MCF 10A (cell line): ENCODE data around the gene MMAB. TPM values are rescaled to one million over a fixed set of nuclear protein-coding genes. Genes with fewer than 3 reads are reported as not detected.

Experiments
- Bru-seq: library from RNA; stranded (reverse); fragments of 400-500 nt; gene quantifications from one replicate; lab custom pipeline; 2021; lab: Mats Ljungman, UMichigan
- BruChase-seq, 2 experiments: library from RNA; stranded (reverse); fragments of 400-500 nt; gene quantifications; one replicate each; lab custom pipeline; 2021; lab: Mats Ljungman, UMichigan
- BruUV-seq: library from RNA; stranded (reverse); fragments of 400-500 nt; replicated peaks from 2 replicates; lab custom pipeline; 2021; lab: Mats Ljungman, UMichigan
- CTCF ChIA-PET: fragments of 300-600 bp; sonication (Branson Sonifier 250); formaldehyde crosslinking; extraction: SDS; loops from one replicate; lab custom pipeline; 2021; ENCODE audit warnings: antibody characterized with exemption, inconsistent platforms; lab: Yijun Ruan, JAX
- POLR2A ChIA-PET: fragments of 300-600, 350-650 bp; sonication (Branson Sonifier 250); formaldehyde crosslinking; extraction: SDS; loops from one replicate; lab custom pipeline; 2020; ENCODE audit warnings: antibody characterized with exemption, inconsistent platforms; lab: Yijun Ruan, JAX
- DNase-seq: peaks from one replicate; pipeline ENCODE4 v3.0.0-alpha.2; 2018; ENCODE audit not compliant: unreplicated experiment
- H3K27ac Mint-ChIP-seq: one replicate; pipeline ENCODE4 v1.8.0; 2022; ENCODE audit warnings: mild to moderate bottlenecking, low read depth, mixed read lengths; ENCODE audit not compliant: unreplicated experiment
- H3K27me3 Mint-ChIP-seq: one replicate; pipeline ENCODE4 v1.8.0; 2022; ENCODE audit warnings: mixed read lengths; ENCODE audit not compliant: insufficient read depth, unreplicated experiment
- H3K36me3 Mint-ChIP-seq: one replicate; pipeline ENCODE4 v1.8.0; 2022; ENCODE audit warnings: mild to moderate bottlenecking, moderate library complexity, mixed read lengths; ENCODE audit not compliant: insufficient read depth, unreplicated experiment
- H3K4me1 Mint-ChIP-seq: one replicate; pipeline ENCODE4 v1.8.0; 2022; ENCODE audit warnings: mixed read lengths; ENCODE audit not compliant: insufficient read depth, unreplicated experiment
- H3K4me3 Mint-ChIP-seq: one replicate; pipeline ENCODE4 v1.8.0; 2022; ENCODE audit warnings: mild to moderate bottlenecking, moderate library complexity, mixed read lengths; ENCODE audit not compliant: unreplicated experiment
- H3K9me3 Mint-ChIP-seq: one replicate; pipeline ENCODE4 v1.8.0; 2022; ENCODE audit warnings: mixed read lengths; ENCODE audit not compliant: unreplicated experiment
- intact Hi-C: fragments of 100-400 bp; cut with micrococcal nuclease; formaldehyde crosslinking; loops from 2 replicates; pipeline ENCODE4 v1.14.1; 2022
- long read RNA-seq: library from polyadenylated mRNA; stranded (forward); transcript quantifications from one replicate; pipeline ENCODE4 v2.0.0, GENCODE V29; 2022
- total RNA-seq: library from RNA; stranded (reverse); gene quantifications from 2 replicates; pipeline ENCODE4 v1.2.3, GENCODE V29; 2022
- TF ChIP-seq, protein P1 (sequence below): fragments of 200-600 bp; IDR thresholded peaks from one replicate; pipeline ENCODE4 v1.8.0; 2022; ENCODE audit warnings: antibody characterized with exemption, mild to moderate bottlenecking; ENCODE audit not compliant: unreplicated experiment

MMAB gene
- 36.0 and 59.2 TPM in 2 replicates for total RNA-seq
- Bru-seq, nascent RNA: percentile 60 among the genes with signal in this experiment
- BruChase-seq, experiment 1, labeled RNA remaining after a 6-hour chase: percentile 56 among the genes with signal in this experiment
- percentile 56 among the genes with signal in this experiment for BruChase-seq, experiment 2, labeled RNA remaining after a 2-hour chase
- long read RNA-seq, full-length matches to known transcripts: 77 of 91 reads
- long read RNA-seq, partial matches to known transcripts: 2 of 91 reads
- long read RNA-seq, other reads (novel, unspliced or antisense): 12 of 91 reads

DNA sequence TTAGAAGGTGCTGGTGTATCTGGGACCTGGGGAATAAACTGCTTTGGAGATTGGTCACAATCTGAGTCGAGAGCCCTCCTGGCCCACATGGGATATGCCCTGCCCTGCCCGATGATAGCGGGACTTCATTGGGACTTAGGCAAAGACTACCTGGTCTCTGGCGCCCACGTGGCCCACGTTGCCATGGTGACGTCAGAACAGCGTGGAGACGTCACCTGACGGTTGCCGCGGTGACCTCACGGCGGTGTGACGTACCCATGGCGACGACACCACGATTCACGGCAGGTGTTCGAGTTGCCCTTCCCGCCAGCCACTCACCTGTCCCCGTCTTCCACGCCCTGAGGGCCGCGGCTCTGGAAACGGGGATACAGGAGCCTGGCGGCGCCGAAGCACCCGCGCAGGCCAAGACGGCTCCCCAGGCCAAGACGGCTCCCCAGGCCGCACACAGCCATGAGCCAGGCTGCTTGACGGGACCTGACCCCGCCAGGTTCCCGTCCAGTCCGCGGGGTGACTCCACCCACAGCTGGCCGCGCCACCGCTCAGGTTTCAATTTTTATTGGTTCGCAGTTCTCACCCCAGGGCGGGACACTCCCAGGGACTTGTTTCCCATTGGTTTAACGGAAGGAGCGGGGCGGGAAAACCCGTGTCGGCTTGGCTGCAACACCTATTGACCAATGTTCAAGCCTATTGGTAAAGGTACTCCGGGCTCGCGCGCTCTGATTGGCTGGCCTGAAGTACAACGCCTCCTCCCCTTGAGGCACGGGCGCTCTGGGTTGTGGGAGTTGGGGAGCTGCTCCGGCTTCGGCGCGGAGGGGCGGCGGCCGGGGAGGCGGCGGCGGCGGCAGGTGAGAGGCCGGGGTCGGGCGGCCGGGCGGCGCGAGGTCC lies at the start of gene MMAB, which contains the start of gene MVK:
TSS of gene MMAB (minus strand) at position 476 of the 885 bp plus-strand sequence. CDS start at position 452, 24 bp downstream.
TSS of gene MVK (plus strand) at position 766 of the 885 bp plus-strand sequence. CDS start 1,029 bp downstream, outside the sequence.
- ChIA-PET POLR2A (interaction anchor here (0.6 to 3.6 kb wide), 25 partner anchors 9 to 397 kb away, joined by 3 to 40 read pairs (median 4); partner anchors contain the start of genes KCTD10 and UBE3B), CTCF (interaction anchor here (0.6 to 2.0 kb wide), 7 partner anchors 9 to 1875 kb away, joined by 3 to 10 read pairs (median 3); no protein-coding TSS in a partner anchor)
- Mint-ChIP-seq H3K36me3 (peaks cover 76% of the 10 kb centered on the region), H3K4me3 (peak within 1 kb of the TSS; percentile 92), H3K4me1 (peaks cover 16% of the 10 kb centered on the region), H3K9me3 (no peaks in the 10 kb centered on the region), H3K27ac (peak within 1 kb of the TSS; percentile 97), H3K27me3 (no peaks in the 10 kb centered on the region)
- TF ChIP-seq, protein P1, sequence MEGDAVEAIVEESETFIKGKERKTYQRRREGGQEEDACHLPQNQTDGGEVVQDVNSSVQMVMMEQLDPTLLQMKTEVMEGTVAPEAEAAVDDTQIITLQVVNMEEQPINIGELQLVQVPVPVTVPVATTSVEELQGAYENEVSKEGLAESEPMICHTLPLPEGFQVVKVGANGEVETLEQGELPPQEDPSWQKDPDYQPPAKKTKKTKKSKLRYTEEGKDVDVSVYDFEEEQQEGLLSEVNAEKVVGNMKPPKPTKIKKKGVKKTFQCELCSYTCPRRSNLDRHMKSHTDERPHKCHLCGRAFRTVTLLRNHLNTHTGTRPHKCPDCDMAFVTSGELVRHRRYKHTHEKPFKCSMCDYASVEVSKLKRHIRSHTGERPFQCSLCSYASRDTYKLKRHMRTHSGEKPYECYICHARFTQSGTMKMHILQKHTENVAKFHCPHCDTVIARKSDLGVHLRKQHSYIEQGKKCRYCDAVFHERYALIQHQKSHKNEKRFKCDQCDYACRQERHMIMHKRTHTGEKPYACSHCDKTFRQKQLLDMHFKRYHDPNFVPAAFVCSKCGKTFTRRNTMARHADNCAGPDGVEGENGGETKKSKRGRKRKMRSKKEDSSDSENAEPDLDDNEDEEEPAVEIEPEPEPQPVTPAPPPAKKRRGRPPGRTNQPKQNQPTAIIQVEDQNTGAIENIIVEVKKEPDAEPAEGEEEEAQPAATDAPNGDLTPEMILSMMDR: no peak
- BruUV-seq: TSS peak; percentile 75
- DNase-seq: peak; percentile 100
- intact Hi-C loops: loop anchor here (2.0 kb wide), 1 partner anchor 54 kb away; no protein-coding TSS in a partner anchor

DNA sequence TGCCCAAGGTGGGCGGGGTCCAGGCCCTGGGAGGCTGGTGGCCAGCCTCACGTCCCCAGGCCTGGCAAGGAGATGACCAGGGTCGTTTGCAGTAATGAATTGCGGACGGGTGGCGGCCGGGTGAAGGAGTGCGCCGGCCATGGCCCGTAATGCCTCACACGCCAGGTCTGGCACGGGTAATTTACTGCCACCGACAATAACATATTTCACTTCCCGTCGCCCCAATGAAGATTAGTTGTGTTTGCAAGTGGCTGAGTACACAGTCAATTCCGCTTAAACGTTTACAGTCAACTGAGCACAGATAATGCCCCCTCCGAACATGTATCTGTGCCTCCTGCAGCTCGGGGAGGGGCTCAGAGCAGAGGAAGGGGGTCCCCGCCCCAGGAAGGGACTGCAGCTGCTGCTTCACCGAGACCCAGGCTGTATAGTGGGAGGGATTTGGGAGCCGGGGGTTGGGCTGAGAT lies 48.6 kb upstream of the MMAB start:
- no TSS peak for BruUV-seq
- Mint-ChIP-seq H3K4me1 (peaks cover 6% of the 10 kb centered on the region), H3K9me3 (no peaks in the 10 kb centered on the region), H3K4me3 (no peak overlapping the region), H3K27me3 (peaks cover 44% of the 10 kb centered on the region), H3K36me3 (no peaks in the 10 kb centered on the region), H3K27ac (no peak overlapping the region)
- CTCF ChIA-PET: interaction anchor here (0.9 kb wide), 1 partner anchor 24 kb away, joined by 6 read pairs; no protein-coding TSS in a partner anchor
- DNase-seq: no peak
- TF ChIP-seq, protein P1: no peak
- POLR2A ChIA-PET: interaction anchor here (1.3 to 1.5 kb wide), 2 partner anchors 19 to 24 kb away, joined by 4 to 5 read pairs; no protein-coding TSS in a partner anchor
- intact Hi-C loops: no loop called here

DNA sequence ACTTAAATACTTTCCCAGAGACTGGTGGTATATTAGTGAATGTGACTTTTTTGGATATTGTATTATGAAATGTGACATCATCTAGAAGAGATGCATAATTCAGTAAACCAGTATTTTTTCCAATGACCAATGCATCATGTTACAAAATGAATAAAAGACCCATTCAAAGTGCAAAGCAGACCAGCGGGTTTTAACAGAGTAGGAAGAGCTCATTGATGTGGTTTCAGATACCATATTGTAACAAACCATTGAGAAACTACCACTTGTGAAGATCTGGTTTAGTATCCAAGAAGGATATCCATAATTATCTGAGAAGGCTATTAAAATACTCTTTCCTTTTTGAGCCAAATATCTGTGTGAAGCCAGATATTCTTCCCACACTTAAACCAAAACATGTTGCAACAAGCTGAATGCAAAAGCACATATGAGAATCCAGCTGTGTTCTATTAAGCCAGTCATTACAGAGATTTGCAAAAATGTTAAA lies 47.9 kb upstream of the MMAB start:
- no peak for DNase-seq
- CTCF ChIA-PET: interaction anchor here (0.9 kb wide), 2 partner anchors 24 to 193 kb away, joined by 5 to 6 read pairs; no protein-coding TSS in a partner anchor
- BruUV-seq: no TSS peak
- Mint-ChIP-seq H3K4me1 (peaks cover 6% of the 10 kb centered on the region), H3K27ac (no peak overlapping the region), H3K4me3 (no peak overlapping the region), H3K36me3 (no peaks in the 10 kb centered on the region), H3K9me3 (no peaks in the 10 kb centered on the region), H3K27me3 (peaks cover 44% of the 10 kb centered on the region)
- POLR2A ChIA-PET: interaction anchor here (0.7 to 1.5 kb wide), 3 partner anchors 19 to 56 kb away, joined by 3 to 5 read pairs (median 4); no protein-coding TSS in a partner anchor
- intact Hi-C loops: no loop called here
- TF ChIP-seq, protein P1: no peak
